IPS-20b (cell line): ENCODE data around the gene MCEE.

Experiments
- H3K27ac ChIP-seq: one replicate; pipeline ENCODE4 v1.5.1; 2013; ENCODE audit warnings: low read length
- H3K27me3 ChIP-seq: 2 replicates; pipeline ENCODE4 v1.6.1; 2013; ENCODE audit warnings: mild to moderate bottlenecking, low read length, inconsistent platforms; ENCODE audit not compliant: insufficient read depth
- H3K36me3 ChIP-seq: 2 replicates; pipeline ENCODE4 v1.6.1; 2013; ENCODE audit warnings: low read depth, mild to moderate bottlenecking, inconsistent platforms, low read length, moderate library complexity; ENCODE audit not compliant: insufficient read depth
- H3K4me1 ChIP-seq: 2 replicates; pipeline ENCODE4 v1.6.1; 2013; ENCODE audit warnings: mild to moderate bottlenecking, control low read depth, inconsistent platforms, low read length, moderate library complexity; ENCODE audit not compliant: insufficient read depth
- H3K4me3 ChIP-seq: 2 replicates; pipeline ENCODE4 v1.5.1; 2013; ENCODE audit warnings: mild to moderate bottlenecking, low read length, inconsistent platforms
- H3K9ac ChIP-seq: 2 replicates; pipeline ENCODE4 v1.6.1; 2013; ENCODE audit warnings: low read depth, mild to moderate bottlenecking, inconsistent platforms, low read length, moderate library complexity
- H3K9me3 ChIP-seq: 2 replicates; pipeline ENCODE4 v1.6.1; 2013; ENCODE audit warnings: mild to moderate bottlenecking, low read depth, low read length, inconsistent platforms; ENCODE audit not compliant: insufficient read depth

The MCEE gene

DNA sequence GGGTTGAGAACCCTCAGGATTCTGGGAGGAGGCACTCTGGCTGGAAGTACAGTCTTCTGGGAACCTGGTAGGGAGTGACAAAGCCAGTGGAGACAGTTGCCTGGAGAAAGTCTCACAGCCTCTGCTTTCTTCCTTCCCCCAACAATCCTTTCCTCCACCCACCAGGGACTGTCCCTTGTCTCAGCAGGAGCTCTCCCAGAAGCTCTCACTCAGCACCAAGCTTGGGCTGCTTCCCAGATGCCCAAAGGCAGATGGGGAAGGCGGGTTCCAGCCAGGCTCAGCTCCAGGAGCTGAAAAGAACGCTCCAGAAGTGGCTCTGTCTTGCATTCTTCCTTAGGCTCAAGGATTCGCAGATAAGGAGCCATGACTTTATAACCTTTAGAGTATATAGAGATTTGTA is 69.2 kb downstream of the MCEE start:
- Histone ChIP-seq H3K9me3 (no peaks in the 10 kb centered on the region), H3K27ac (no peak overlapping the region), H3K9ac (no peak overlapping the region), H3K4me3 (no peak overlapping the region), H3K36me3 (no peaks in the 10 kb centered on the region), H3K4me1 (no peaks in the 10 kb centered on the region), H3K27me3 (peaks cover 25% of the 10 kb centered on the region)

DNA sequence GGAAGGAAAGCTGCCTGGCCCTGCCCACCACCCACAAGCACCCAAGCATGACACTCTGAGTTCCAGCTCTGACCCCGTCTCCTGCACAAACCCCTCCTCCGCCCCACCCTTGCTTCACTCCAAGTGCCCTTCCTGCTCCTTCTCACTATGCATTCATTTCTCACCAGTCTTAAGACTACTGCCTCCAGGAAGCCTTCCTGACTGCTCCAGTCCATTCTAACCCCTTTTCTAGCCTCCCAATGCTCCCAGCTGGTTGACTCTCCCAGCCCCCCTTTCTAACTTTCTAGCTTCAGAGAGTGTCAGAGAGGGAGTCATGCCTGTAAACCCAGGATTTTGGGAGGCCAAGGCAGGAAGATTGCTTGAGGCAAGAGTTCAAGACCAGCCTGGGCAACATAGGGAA is 69.8 kb downstream of the MCEE start:
- no peak overlapping the region for H3K27ac ChIP-seq
- H3K27me3 ChIP-seq: peaks cover 25% of the 10 kb centered on the region
- no peaks in the 10 kb centered on the region for H3K36me3 ChIP-seq
- H3K9me3 ChIP-seq: no peaks in the 10 kb centered on the region
- H3K9ac ChIP-seq: no peak overlapping the region
- H3K4me1 ChIP-seq: no peaks in the 10 kb centered on the region
- H3K4me3 ChIP-seq: no peak overlapping the region
